ENCODE measurements around the gene CTAGE1. TPM values are rescaled to one million over a fixed set of nuclear protein-coding genes. Genes with fewer than 3 reads are reported as not detected.

CTAGE1 gene
- total and polyA plus RNA-seq, 10 of the 15 experiments (the other 5 are each of a cell fraction or from before 2014, with no cell fraction given): 0.01 TPM; not detected in 9

DNA sequence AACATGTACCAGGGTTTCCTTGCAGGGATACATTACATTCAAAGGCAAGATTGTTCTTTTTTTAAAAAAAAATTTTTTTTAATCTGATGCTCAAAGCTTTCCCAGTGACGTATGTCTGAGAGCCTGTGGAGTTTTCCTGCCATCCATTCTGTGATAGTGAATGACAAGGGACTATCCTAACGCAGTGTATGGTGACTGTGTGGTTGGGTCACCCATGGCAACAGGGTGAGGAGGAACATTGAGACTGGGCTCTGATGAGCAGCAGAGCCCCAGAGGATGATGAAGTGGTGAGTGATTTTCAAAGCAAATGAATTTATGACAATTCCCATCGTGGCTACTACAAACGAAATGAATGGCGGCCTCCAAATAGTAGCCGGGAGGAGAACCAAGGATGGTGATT, 28.6 kb upstream of the CTAGE1 start:
- Histone ChIP-seq H3K9ac (ENCODE audit: control insufficient read depth, insufficient read depth, low read length) (no peak overlapping the region), H3K27me3 (replicated peaks in 1 of 2; ENCODE audit: control insufficient read depth in 2 of 2, insufficient read depth in 2 of 2, low read length in 1 of 2) (no peaks in the 10 kb centered on the region), H3K36me3 (ENCODE audit: control insufficient read depth in 2 of 2, insufficient read depth in 2 of 2, low read length in 1 of 2) (no peaks in the 10 kb centered on the region), H3K27ac (ENCODE audit: control insufficient read depth, insufficient read depth) (no peak overlapping the region), H3K9me3 (replicated peaks; ENCODE audit: control insufficient read depth, insufficient read depth, low read length) (no peaks in the 10 kb centered on the region), H3K79me2 (ENCODE audit: control insufficient read depth, insufficient read depth, low read length) (no peaks in the 10 kb centered on the region), H3K4me3 (no peak overlapping the region), H3K4me2 (ENCODE audit: control insufficient read depth, insufficient read depth) (no peak overlapping the region), H3K4me1 (ENCODE audit: control insufficient read depth, insufficient read depth, low read length) (no peaks in the 10 kb centered on the region), H4K20me1 (ENCODE audit: control insufficient read depth, insufficient read depth) (no peaks in the 10 kb centered on the region), H2AFZ (ENCODE audit: control insufficient read depth, low read depth, low read length) (no peak overlapping the region)
- ChIA-PET CTCF (no interaction called here), SMC1A (ENCODE audit: uncharacterized antibody, unreplicated experiment) (no interaction called here), RAD21 (ENCODE audit: unreplicated experiment) (no interaction called here), POLR2A (no interaction called here)
- intact Hi-C loops (cut with micrococcal nuclease; ENCODE audit: unreplicated experiment) (no loop called here), in situ Hi-C loops (cut with MboI) (no loop called here)
- TF ChIP-seq ETV6 (conservative IDR thresholded peaks at IDR 0.05 in 1 of 2, IDR thresholded peaks at IDR 0.05 in 1 of 2; ENCODE audit: borderline replicate concordance in 1 of 2, low read depth in 1 of 2): no peak
- TF ChIP-seq HDAC6 (IDR thresholded peaks at IDR 0.05; ENCODE audit: unreplicated experiment): no peak
- TF ChIP-seq SMAD5 (IDR thresholded peaks at IDR 0.05; ENCODE audit: low read depth): no peak
- no peak for TF ChIP-seq ZNF217 (IDR thresholded peaks at IDR 0.05)
- TF ChIP-seq, protein P1, sequence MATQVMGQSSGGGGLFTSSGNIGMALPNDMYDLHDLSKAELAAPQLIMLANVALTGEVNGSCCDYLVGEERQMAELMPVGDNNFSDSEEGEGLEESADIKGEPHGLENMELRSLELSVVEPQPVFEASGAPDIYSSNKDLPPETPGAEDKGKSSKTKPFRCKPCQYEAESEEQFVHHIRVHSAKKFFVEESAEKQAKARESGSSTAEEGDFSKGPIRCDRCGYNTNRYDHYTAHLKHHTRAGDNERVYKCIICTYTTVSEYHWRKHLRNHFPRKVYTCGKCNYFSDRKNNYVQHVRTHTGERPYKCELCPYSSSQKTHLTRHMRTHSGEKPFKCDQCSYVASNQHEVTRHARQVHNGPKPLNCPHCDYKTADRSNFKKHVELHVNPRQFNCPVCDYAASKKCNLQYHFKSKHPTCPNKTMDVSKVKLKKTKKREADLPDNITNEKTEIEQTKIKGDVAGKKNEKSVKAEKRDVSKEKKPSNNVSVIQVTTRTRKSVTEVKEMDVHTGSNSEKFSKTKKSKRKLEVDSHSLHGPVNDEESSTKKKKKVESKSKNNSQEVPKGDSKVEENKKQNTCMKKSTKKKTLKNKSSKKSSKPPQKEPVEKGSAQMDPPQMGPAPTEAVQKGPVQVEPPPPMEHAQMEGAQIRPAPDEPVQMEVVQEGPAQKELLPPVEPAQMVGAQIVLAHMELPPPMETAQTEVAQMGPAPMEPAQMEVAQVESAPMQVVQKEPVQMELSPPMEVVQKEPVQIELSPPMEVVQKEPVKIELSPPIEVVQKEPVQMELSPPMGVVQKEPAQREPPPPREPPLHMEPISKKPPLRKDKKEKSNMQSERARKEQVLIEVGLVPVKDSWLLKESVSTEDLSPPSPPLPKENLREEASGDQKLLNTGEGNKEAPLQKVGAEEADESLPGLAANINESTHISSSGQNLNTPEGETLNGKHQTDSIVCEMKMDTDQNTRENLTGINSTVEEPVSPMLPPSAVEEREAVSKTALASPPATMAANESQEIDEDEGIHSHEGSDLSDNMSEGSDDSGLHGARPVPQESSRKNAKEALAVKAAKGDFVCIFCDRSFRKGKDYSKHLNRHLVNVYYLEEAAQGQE (IDR thresholded peaks at IDR 0.05; ENCODE audit: low read depth, low read length): no peak
- no peak for TF ChIP-seq TARDBP (IDR thresholded peaks at IDR 0.05; ENCODE audit: borderline replicate concordance)
- no peak for TF ChIP-seq SPI1 (IDR thresholded peaks at IDR 0.05; ENCODE audit: borderline replicate concordance, insufficient read depth, low read depth, low read length)
- no peak for TF ChIP-seq MLLT1 (IDR thresholded peaks at IDR 0.05)
- WGBS (ENCODE audit: insufficient coverage, insufficient replicate concordance, low lambda C conversion rate, missing lambda C conversion rate): 46% methylated on average over 6 of the region's 6 CpGs
- FAIRE-seq (no peak), ATAC-seq (no peak), DNase-seq (ENCODE audit: low read depth, low spot score) (no peak)
- BruUV-seq (replicated peaks): no TSS peak

All from GM12878 (cell line).